Endothelial cell of umbilical vein (primary cell): ENCODE data around the gene PTPRT. TPM values are rescaled to one million over a fixed set of nuclear protein-coding genes. Genes with fewer than 3 reads are reported as not detected.

Source experiments
- BruUV-seq: library from RNA; stranded (reverse); fragments of 400-500 nt; replicated peaks from 2 replicates; lab custom pipeline; 2021; lab: Mats Ljungman, UMichigan
- CTCF ChIA-PET: fragments of 300-600, 350-600 bp; sonication (Branson Sonifier 250); formaldehyde crosslinking; loops from one replicate; lab custom pipeline; 2021; ENCODE audit warnings: antibody characterized with exemption, inconsistent platforms; lab: Charles Lee
- POLR2A ChIA-PET: fragments of 300-600, 350-600 bp; sonication (Branson Sonifier 250); formaldehyde crosslinking; loops from one replicate; lab custom pipeline; 2021; ENCODE audit warnings: antibody characterized with exemption, inconsistent platforms; lab: Charles Lee
- DNase-seq: peaks from one replicate; pipeline ENCODE4 v3.0.0-alpha.2; 2011; ENCODE audit warnings: low read depth, low spot score
- FAIRE-seq: peaks from 2 replicates; lab custom pipeline; 2011; peaks lifted over from hg19 to GRCh38; lab: Jason Lieb, UNC
- H2AFZ ChIP-seq: 2 replicates; pipeline ENCODE4 v1.6.0; 2012; ENCODE audit warnings: low read depth, low read length, control low read depth, inconsistent platforms
- H3K27ac ChIP-seq: 2 replicates; pipeline ENCODE4 v1.5.1; 2011; ENCODE audit warnings: low read depth, mild to moderate bottlenecking, control low read depth, low read length, moderate library complexity; ENCODE audit not compliant: insufficient read depth
- H3K27me3 ChIP-seq, 2 experiments: 2 replicates each; pipeline versions ENCODE4 v1.6.0 to v1.6.1; 2011; ENCODE audit warnings: low read length in 2 of 2, mixed read lengths in 1 of 2; ENCODE audit not compliant: control insufficient read depth in 2 of 2, insufficient read depth in 2 of 2
- H3K36me3 ChIP-seq, 2 experiments: 2 replicates in 1 of 2; 3 replicates in 1 of 2; pipeline ENCODE4 v1.5.1; 2011; ENCODE audit warnings: low read length in 2 of 2, mild to moderate bottlenecking in 1 of 2, moderate library complexity in 1 of 2; ENCODE audit not compliant: control insufficient read depth in 2 of 2, insufficient read depth in 2 of 2; ENCODE audit errors: extremely low read depth in 1 of 2
- H3K4me1 ChIP-seq: 3 replicates; pipeline ENCODE4 v1.5.1; 2011; ENCODE audit warnings: mild to moderate bottlenecking, low read length; ENCODE audit not compliant: control insufficient read depth, insufficient read depth; ENCODE audit errors: extremely low read depth
- H3K4me2 ChIP-seq: 2 replicates; pipeline ENCODE4 v1.6.1; 2011; ENCODE audit warnings: low read length, control low read depth, mixed read lengths; ENCODE audit not compliant: insufficient read depth
- H3K4me3 ChIP-seq, 3 experiments: fragments of 200-600 bp in 1 of 3; sonication (generic), shearing (Covaris generic) in 1 of 3; replicated peaks in 1 of 3; 2 replicates each; pipeline ENCODE4 v1.5.1; 2011 to 2016; ENCODE audit warnings: control low read depth in 3 of 3, low read length in 3 of 3, mild to moderate bottlenecking in 2 of 3, inconsistent platforms in 1 of 3, low read depth in 1 of 3, moderate library complexity in 1 of 3; ENCODE audit not compliant: insufficient read depth in 1 of 3
- H3K79me2 ChIP-seq: 2 replicates; pipeline ENCODE4 v1.6.0; 2012; ENCODE audit warnings: low read length, inconsistent platforms; ENCODE audit not compliant: control insufficient read depth, insufficient read depth
- H3K9ac ChIP-seq: replicated peaks from 2 replicates; pipeline ENCODE3; 2011; ENCODE audit warnings: low read length, control low read depth; ENCODE audit not compliant: insufficient read depth; ENCODE audit errors: extremely low read depth
- H3K9me1 ChIP-seq: replicated peaks from 3 replicates; pipeline ENCODE4 v1.6.0; 2011; ENCODE audit warnings: mild to moderate bottlenecking, low read length; ENCODE audit not compliant: control insufficient read depth, insufficient read depth; ENCODE audit errors: extremely low read depth
- H3K9me3 ChIP-seq: replicated peaks from 2 replicates; pipeline ENCODE4 v1.5.1; 2012; ENCODE audit warnings: low read length, inconsistent platforms; ENCODE audit not compliant: control insufficient read depth, insufficient read depth
- H4K20me1 ChIP-seq: replicated peaks from 2 replicates; pipeline ENCODE3; 2011; ENCODE audit warnings: mild to moderate bottlenecking, low read length; ENCODE audit not compliant: control insufficient read depth, insufficient read depth; ENCODE audit errors: extremely low read depth
- CTCF ChIP-seq, 2 donors: IDR thresholded peaks; 1 replicate in 1 of 2; 2 replicates in 1 of 2; pipeline ENCODE4 v1.5.1; 2011; ENCODE audit warnings: low read length in 2 of 2, mild to moderate bottlenecking in 2 of 2, moderate library complexity in 2 of 2, control low read depth in 1 of 2, inconsistent platforms in 1 of 2, low read depth in 1 of 2; ENCODE audit not compliant: insufficient read depth in 1 of 2; ENCODE audit errors: extremely low read depth in 1 of 2
- EZH2 ChIP-seq: IDR thresholded peaks from 2 replicates; pipeline ENCODE4 v1.6.1; 2012; ENCODE audit warnings: borderline replicate concordance, low read depth, mild to moderate bottlenecking, moderate library complexity, low read length, inconsistent platforms; ENCODE audit not compliant: severe bottlenecking
- FOS ChIP-seq: IDR thresholded peaks from 2 replicates; pipeline ENCODE4 v1.6.1; 2011; ENCODE audit warnings: mild to moderate bottlenecking, low read length, moderate library complexity, borderline replicate concordance; ENCODE audit not compliant: insufficient read depth
- GATA2 ChIP-seq: IDR thresholded peaks from 2 replicates; pipeline ENCODE4 v1.7.0; 2011; ENCODE audit warnings: low read depth, mild to moderate bottlenecking, moderate library complexity, mixed read lengths, low read length; ENCODE audit not compliant: insufficient read length, insufficient read depth
- JUN ChIP-seq: IDR thresholded peaks from 2 replicates; pipeline ENCODE4 v1.6.1; 2011; ENCODE audit warnings: borderline replicate concordance, low read depth; ENCODE audit not compliant: insufficient read length, insufficient read depth
- MAX ChIP-seq: IDR thresholded peaks from 2 replicates; pipeline ENCODE4 v1.6.1; 2011; ENCODE audit not compliant: insufficient read depth, insufficient read length
- MYC ChIP-seq: IDR thresholded peaks from one replicate; pipeline ENCODE4 v1.6.1; 2011; ENCODE audit warnings: mild to moderate bottlenecking, low read depth, low read length
- POLR2A ChIP-seq: IDR thresholded peaks from 2 replicates; pipeline ENCODE4 v1.6.1; 2012; ENCODE audit warnings: low read depth, mild to moderate bottlenecking, control low read depth, low read length
- POLR2AphosphoS5 ChIP-seq: IDR thresholded peaks from 2 replicates; pipeline ENCODE4 v1.6.1; 2012; ENCODE audit warnings: low read depth, mild to moderate bottlenecking, control low read depth, low read length, moderate library complexity; ENCODE audit not compliant: insufficient read depth
- dilution Hi-C: fragments of 300-500 bp; cut with MboI; formaldehyde crosslinking; loops from one replicate; pipeline ENCODE4 v1.15.0; 2019; ENCODE audit warnings: low sequenced_read_pairs; ENCODE audit not compliant: extremely low pct_ligation_motif_present
- intact Hi-C: fragments of 100-400 bp; cut with micrococcal nuclease; formaldehyde crosslinking; loops from one replicate; pipeline ENCODE4 v1.10.0; 2022
- polyA plus RNA-seq, 4 experiments: library from polyadenylated mRNA; depleted of rRNA in 3 of 4; stranded (reverse) in 3 of 4; unstranded in 1 of 4; fragments of >200 nt; gene quantifications; 2 replicates each; pipeline versions ENCODE4 v1.2.1 to v1.2.3, GENCODE V29; 2011 to 2012; ENCODE audit warnings: missing spikeins in 1 of 4
- total RNA-seq: library from RNA; stranded (reverse); gene quantifications from 2 replicates; pipeline ENCODE4 v1.2.3, GENCODE V29; 2021

Gene PTPRT
- total and polyA plus RNA-seq, 2 donors (not counting 3 experiments of a cell fraction or from before 2014, with no cell fraction given), result not detected

- intact Hi-C loops, result no loop called here
- dilution Hi-C loops, result no loop called here
These were observed 287.2 kb downstream of the PTPRT start for GRCh38 chr20:42902509-42902908.

GRCh38 chr20:42901689-42902440, 287.8 kb downstream of the PTPRT start:
- CTCF ChIA-PET, result no interaction called here
- no peak for FAIRE-seq
- POLR2A ChIA-PET, result no interaction called here
- Histone ChIP-seq H2AFZ (no peak overlapping the region), H3K79me2 (no peaks in the 10 kb centered on the region), H3K9me3 (peaks cover 5% of the 10 kb centered on the region), H3K27me3 (no peaks in the 10 kb centered on the region), H3K4me1 (no peaks in the 10 kb centered on the region), H3K9me1 (no peaks in the 10 kb centered on the region), H3K4me2 (no peak overlapping the region), H3K27ac (no peak overlapping the region), H3K9ac (no peak overlapping the region), H4K20me1 (no peaks in the 10 kb centered on the region), H3K36me3 (no peaks in the 10 kb centered on the region), H3K4me3 (no peak overlapping the region)
- no TSS peak for BruUV-seq
- no peak for TF ChIP-seq MAX
- TF ChIP-seq CTCF (IDR thresholded peaks at IDR 0.05; ENCODE audit: extremely low read depth in 1 of 2, insufficient read depth in 1 of 2, low read depth in 1 of 2, low read length in 2 of 2), result no peak
- no peak for TF ChIP-seq EZH2
- TF ChIP-seq POLR2A, result no peak
- no peak for TF ChIP-seq FOS
- TF ChIP-seq JUN, result no peak
- TF ChIP-seq POLR2AphosphoS5, result no peak
- no peak for TF ChIP-seq GATA2
- no peak for TF ChIP-seq MYC
- intact Hi-C loops (no loop called here), dilution Hi-C loops (no loop called here)
- no peak for DNase-seq

More at GRCh38 chr20:42902509-42902908, 287.2 kb downstream of the PTPRT start:
- DNase-seq, result no peak
- Histone ChIP-seq H3K4me3 (no peak overlapping the region), H3K27me3 (no peaks in the 10 kb centered on the region), H2AFZ (no peak overlapping the region), H3K9ac (no peak overlapping the region), H3K4me2 (no peak overlapping the region), H3K9me3 (peaks cover 5% of the 10 kb centered on the region), H3K36me3 (no peaks in the 10 kb centered on the region), H3K4me1 (no peaks in the 10 kb centered on the region), H4K20me1 (no peaks in the 10 kb centered on the region), H3K27ac (no peak overlapping the region), H3K79me2 (no peaks in the 10 kb centered on the region), H3K9me1 (no peaks in the 10 kb centered on the region)
- FAIRE-seq, result no peak
- ChIA-PET CTCF (no interaction called here), POLR2A (no interaction called here)
- BruUV-seq, result no TSS peak
- no peak for TF ChIP-seq POLR2A
- TF ChIP-seq FOS, result no peak
- no peak for TF ChIP-seq JUN
- TF ChIP-seq MYC, result no peak
- TF ChIP-seq GATA2, result no peak
- no peak for TF ChIP-seq MAX
- no peak for TF ChIP-seq POLR2AphosphoS5
